ENCODE results near the gene S1PR5.

- TF ChIP-seq CTCF (IDR thresholded peaks at IDR 0.05; ENCODE audit: low read depth, low read length, poor library complexity, severe bottlenecking) (no peak), EZH2phosphoT487 (IDR thresholded peaks at IDR 0.05; ENCODE audit: borderline replicate concordance, low read length) (no peak)
These were observed 1.5 kb upstream of the S1PR5 start for GRCh38 chr19:10518444-10519361.

Data from DOHH2 (cell line).